SKM-1 treated with dmso at 0.1 percent for 144 hours (cell line): ENCODE results near the gene MMP27.
A peak's percentile ranks its signal among the peaks of the same experiment; 100 is the strongest.
"Not testable (repeated sequence)": the region's sequence is repeated elsewhere in the genome, so short reads cannot be mapped to it uniquely, and the experiment has no call there.

Experiments used
- DNase-seq: peaks from one replicate; lab custom pipeline; 2025; ENCODE audit not compliant: unreplicated experiment; lab: John Stamatoyannopoulos, UW

The MMP27 gene, protein sequence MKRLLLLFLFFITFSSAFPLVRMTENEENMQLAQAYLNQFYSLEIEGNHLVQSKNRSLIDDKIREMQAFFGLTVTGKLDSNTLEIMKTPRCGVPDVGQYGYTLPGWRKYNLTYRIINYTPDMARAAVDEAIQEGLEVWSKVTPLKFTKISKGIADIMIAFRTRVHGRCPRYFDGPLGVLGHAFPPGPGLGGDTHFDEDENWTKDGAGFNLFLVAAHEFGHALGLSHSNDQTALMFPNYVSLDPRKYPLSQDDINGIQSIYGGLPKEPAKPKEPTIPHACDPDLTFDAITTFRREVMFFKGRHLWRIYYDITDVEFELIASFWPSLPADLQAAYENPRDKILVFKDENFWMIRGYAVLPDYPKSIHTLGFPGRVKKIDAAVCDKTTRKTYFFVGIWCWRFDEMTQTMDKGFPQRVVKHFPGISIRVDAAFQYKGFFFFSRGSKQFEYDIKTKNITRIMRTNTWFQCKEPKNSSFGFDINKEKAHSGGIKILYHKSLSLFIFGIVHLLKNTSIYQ

DNA sequence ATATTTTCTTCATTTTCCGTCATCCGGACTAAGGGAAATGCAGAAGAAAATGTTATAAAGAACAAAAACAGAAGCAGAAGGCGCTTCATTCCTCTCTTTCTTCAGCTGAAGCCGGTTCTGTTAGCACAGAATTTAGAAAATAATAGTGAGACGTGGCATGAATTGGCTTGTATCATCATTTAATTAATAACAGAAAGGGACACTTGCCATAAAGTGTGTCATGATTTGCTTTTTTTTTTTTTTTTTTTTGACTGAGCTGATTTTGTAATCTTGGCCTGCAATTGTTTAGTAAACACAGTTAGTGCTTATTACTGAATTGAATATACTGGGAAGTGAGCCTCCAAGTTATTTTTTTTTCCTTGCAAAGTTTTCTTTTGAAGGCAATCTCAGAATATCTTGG is at the start of gene MMP27:
Gene MMP27, minus strand, starts transcription at position 144 of the 400 bp plus-strand sequence. Its CDS starts 55 bp downstream, at position 89.
- DNase-seq: no peak

DNA sequence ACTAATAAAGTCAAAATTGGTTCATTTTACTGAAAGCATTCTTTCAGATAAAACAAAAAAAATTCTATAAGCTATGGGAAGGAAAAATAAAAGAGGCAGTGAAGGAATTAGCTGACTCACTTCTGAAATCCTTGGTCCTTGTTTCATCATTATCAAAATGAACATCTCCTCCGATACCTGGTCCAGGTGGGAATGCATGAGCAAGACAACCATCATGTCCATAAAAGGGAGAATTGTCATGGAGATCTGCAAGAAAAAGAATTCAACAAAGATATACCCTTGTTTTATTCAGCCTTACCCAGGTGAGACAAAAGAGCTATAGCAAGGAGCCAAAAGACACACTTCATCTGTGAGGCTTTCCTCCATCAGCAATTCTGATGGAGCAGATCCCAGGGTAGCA is 47.7 kb upstream of the MMP27 start:
- no peak for DNase-seq

GRCh38 chr11:102751673-102752072 is 46.1 kb upstream of the MMP27 start:
- DNase-seq: no peak

DNA sequence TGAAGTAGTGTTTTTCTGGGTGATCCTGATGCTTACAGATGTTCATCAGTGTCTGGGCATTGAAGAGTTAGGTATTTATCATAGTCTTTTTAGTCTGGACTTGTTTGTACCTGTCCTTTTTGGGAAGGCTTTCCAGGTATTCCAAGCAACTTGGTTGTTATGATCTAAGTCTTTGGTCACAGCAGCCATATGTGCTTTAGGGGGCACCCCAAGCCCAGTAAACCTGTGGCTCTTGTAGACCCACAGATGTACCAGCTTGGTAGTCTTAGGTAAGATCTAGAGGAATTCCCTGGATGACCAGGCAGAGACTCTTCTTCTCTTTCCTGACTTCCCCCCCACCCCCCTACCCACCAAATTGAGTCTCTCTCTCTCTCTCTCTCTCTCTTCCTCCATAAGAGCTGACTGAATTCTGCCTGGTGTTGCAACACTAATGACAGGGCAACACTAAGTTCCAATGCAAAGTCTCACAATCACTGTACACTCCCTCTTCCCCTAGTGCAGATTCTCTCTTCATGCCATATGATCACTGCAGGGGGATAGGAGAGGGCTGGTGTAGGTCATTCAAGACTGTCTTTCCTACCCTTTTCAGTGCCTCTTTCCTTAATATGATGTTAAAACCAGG is 43.6 kb upstream of the MMP27 start:
- no peak for DNase-seq

DNA sequence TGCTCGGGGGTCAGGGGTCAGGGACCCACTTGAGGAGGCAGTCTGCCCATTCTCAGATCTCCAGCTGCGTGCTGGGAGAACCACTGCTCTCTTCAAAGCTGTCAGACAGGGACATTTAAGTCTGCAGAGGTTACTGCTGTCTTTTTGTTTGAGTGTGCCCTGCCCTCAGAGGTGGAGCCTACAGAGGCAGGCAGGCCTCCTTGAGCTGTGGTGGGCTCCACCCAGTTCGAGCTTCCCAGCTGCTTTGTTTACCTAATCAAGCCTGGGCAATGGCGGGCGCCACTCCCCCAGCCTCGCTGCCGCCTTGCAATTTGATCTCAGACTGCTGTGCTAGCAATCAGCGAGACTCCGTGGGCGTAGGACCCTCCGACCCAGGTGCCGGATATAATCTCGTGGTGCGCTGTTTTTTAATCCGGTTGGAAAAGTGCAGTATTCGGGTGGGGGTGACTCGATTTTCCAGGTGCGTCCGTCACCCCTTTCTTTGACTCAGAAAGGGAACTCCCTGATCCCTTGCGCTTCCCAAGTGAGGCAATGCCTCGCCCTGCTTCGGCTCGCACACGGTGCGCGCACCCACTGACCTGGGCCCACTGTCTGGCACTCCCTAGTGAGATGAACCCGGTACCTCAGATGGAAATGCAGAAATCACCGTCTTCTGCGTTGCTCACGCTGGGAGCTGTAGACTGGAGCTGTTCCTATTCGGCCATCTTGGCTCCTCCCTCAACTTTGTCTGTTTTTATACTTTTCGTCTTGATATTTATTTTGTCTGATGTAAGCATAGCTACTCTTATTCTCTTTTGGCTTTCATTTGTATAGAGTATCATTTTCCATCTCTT is 41.4 kb upstream of the MMP27 start:
- DNase-seq: not testable (repeated sequence)

DNA sequence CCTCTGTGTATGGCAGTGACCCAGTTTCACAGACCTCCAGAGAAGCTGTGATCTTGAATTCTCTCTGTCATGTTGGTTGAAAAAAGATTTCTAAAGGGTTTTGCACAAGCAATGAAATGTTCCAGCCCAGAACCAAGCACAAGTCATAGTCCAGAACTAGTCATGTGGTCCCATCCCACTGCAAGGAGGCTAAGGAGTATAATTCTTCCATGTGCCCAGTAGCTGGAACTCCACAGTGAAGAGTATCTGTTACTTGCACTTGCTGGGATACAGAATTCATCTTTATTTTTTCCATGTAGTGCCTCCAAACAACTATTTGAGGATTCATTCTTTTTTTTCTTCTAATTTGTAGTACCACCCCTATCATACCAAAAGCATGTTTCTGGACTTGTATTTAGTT is 29.1 kb upstream of the MMP27 start:
- DNase-seq: no peak

- DNase-seq: peak; percentile 27
Observed at GRCh38 chr11:102733232-102733875, 27.8 kb upstream of the MMP27 start.

DNA sequence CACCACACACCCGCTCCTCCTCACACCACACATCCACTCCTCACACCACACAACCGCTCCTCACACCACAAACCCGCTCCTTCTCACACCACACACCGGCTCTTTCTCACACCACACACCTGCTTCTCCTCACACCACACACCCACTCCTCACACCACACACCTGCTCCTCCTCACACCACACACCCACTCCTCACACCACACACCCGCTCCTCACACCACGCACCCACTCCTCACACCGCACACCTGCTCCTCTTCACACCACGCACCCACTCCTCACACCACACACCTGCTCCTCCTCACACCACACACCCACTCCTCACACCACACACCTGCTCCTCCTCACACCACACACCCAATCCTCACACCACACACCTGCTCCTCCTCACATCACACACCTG is 25.4 kb upstream of the MMP27 start:
- not testable (repeated sequence) for DNase-seq

DNA sequence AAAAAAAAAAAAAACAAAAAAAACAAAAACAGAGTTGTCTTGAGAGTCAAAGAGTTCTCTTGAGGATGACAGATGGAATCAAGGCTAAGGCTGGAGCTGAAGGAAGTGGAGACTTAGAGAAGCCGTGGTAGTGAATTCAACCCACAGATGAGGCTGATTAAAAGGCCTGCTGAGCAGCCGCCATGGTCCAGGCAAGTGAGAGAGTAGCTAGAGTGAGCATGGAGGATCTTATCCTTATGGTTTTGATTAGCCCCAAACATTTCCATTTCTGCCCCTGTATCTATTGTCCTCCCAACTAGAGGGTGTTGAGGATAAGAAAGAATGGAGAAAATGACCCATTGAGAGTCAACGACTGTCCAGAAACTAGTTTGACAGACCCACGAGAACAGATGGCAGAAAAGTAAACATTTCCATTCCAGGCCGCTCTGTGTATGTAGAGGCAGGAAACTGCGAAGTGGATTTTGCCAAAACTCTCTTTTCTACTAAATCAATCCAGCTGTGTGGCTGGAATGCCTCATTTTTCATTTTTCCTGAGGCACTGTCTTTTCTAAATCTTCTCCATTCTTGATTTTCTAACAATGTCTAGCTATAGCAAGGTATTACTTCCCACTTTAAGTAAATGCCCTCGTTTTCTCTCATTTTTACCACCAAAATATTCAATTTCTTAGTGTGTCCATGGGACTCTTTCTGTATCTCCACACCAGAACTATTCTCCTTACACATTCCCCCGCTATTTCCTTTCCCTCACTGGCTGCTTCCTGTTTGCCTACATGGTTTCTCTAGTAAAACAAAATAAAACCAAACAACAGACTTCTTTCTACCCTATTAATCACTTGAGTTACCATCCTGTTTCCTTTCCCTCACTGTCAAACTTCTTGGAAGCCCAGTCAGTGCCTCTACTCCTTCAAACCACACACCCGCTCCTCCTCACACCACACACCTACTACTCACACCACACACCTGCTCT is 24.6 kb upstream of the MMP27 start:
- DNase-seq: no peak

- peak; percentile 64 for DNase-seq
Observed at GRCh38 chr11:102727890-102728289, 22.3 kb upstream of the MMP27 start.

DNA sequence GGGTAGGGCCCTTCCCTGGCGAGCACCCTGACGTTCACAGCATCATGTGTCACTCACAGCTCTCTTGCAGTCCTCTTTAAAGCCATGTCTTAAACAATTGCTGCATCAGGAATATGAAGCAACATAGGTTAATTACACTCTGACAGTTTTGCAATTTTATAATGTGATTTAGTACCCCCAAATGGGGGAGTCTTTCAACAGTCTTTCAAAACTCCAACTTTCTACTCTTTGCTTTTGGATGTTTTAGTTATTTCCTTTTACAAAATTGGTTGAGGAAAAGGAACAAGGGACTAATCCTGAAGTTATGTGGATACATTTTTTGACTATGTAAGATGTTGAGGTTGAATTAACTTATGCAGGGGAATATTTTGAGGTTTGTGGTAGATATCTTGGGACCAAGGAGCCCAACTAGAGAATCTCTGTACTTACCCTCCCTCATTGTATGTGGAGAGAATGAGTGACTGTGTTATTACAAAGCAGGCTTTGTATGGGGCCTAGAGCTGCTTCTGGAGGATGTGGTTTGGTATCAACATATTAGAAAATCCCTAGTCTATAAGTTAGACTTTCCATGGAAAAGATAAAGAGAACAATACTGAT is 19.4 kb upstream of the MMP27 start, which contains the start of gene MMP8:
Gene MMP8, minus strand, starts transcription at position 51 of the 597 bp plus-strand sequence. CDS start 99 bp downstream, outside the sequence.
- DNase-seq: no peak

GRCh38 chr11:102722821-102723220 is 17.3 kb upstream of the MMP27 start:
- DNase-seq: peak; percentile 80

DNA sequence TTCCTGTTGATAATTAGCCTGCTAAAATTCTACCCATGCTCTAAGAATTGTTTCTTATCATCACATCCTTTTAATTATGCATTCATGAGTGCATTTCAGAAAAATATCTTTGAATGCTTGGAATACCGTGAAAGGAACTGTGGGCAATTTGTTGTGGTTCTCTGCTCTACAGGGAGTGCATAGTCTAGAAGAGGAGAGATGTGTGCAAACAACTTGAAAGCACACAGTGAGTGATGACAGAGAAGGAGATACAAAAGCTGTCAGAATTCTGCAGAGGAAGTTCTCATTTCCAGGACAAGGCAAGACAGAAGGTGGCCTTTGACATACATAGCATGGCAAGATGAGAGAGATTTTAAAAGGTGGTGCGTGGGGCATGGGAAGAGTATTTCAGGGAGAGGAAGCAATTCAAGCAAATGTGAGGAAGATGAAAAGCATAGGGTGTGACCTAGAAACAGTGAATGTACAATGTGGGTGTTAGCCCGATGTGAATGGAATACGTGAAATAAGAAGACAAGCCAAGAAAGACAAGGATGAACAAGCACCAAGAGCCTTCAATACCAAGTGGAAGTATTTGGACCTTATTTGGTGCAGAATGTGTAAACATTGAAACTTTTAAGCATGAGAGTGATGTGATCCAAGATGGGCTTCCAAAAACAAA is 14.2 kb upstream of the MMP27 start:
- DNase-seq: no peak

DNA sequence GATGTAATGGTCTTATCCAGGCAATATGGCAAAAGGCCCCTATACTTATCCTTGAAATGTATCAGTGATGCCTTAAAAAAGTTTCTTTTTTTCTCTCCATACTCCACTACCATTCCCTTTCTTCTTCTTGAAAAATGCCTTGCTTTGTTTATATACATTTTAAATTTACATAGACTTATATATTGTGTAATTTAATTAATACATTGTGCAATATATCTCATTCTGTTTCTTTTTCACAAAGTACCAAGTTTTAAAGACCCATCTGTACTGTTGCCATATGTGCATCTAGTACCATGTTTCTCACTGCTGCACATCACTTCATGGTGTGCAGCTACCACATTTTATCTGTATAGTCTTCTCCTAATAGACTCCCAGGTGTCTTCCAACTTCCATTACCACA is 11.7 kb upstream of the MMP27 start:
- no peak for DNase-seq

DNA sequence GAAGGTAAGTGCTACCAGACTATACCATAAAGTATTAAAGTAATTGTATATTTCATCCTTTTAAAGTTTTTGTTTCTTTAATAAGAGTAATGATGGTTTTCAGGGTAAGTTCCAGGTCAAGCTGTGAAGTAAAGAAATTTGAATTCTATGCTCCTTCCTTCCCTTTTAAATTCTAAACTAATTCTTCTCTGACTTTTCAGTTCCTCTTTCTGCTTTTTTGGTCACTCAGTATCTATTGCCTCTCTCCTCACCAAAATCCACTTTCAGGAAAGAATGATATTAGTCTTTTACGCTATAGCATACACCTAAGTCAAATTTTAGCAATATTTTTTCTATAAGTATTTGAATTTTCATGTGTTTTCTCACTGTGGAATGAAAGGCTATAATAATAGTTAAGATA is 11.0 kb upstream of the MMP27 start:
- DNase-seq: peak; percentile 39

- peak; percentile 25 for DNase-seq
Observed at GRCh38 chr11:102712137-102712536, 6.6 kb upstream of the MMP27 start.

DNA sequence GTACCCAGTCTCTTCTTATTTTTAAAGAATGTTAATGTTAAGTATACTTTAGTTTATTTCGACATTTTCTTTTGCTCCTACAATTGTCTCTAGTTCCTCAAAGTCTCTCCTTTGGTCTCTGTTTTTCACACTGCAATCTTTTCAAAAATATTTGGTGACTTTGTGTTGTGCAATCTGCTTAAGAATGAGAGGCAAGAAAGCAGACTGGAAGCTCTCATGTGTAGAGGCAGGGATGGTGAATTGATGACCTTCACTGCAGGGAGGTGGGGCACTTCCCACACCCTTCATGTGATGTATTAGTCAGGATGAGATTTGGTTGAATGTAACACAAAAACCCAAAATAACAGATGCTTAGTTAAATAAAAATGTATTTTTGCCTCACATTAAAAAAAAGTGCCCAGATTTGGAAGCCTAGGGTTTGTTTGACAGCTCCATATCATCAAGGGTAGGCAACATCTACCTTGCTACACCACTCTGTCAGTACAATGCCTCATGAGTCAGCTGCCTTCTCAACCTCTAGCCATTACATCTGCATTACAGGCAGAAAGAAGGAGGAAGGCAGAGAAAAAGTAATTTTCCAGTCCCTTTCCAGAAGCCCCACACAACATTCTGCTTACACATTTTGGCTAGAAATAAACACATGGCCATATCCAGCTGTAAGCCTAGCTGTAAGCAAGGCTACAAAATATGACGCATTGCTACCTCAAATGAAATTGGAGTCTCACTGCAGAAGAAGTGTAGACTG is 3.8 kb upstream of the MMP27 start:
- peak; percentile 82 for DNase-seq

- no peak for DNase-seq
Observed at GRCh38 chr11:102708654-102709053, 3.1 kb upstream of the MMP27 start.
